Endothelial cell of umbilical vein (primary cell): Measurements from ENCODE around the gene GRID2. TPM values are rescaled to one million over a fixed set of nuclear protein-coding genes. Genes with fewer than 3 reads are reported as not detected.

ENCODE experiments used
- BruUV-seq: library from RNA; stranded (reverse); fragments of 400-500 nt; replicated peaks from 2 replicates; lab custom pipeline; 2021; lab: Mats Ljungman, UMichigan
- CTCF ChIA-PET: fragments of 300-600, 350-600 bp; sonication (Branson Sonifier 250); formaldehyde crosslinking; loops from one replicate; lab custom pipeline; 2021; ENCODE audit warnings: antibody characterized with exemption, inconsistent platforms; lab: Charles Lee
- POLR2A ChIA-PET: fragments of 300-600, 350-600 bp; sonication (Branson Sonifier 250); formaldehyde crosslinking; loops from one replicate; lab custom pipeline; 2021; ENCODE audit warnings: antibody characterized with exemption, inconsistent platforms; lab: Charles Lee
- DNase-seq: peaks from one replicate; pipeline ENCODE4 v3.0.0-alpha.2; 2011; ENCODE audit warnings: low read depth, low spot score
- FAIRE-seq: peaks from 2 replicates; lab custom pipeline; 2011; peaks lifted over from hg19 to GRCh38; lab: Jason Lieb, UNC
- H2AFZ ChIP-seq: 2 replicates; pipeline ENCODE4 v1.6.0; 2012; ENCODE audit warnings: low read depth, low read length, control low read depth, inconsistent platforms
- H3K27ac ChIP-seq: 2 replicates; pipeline ENCODE4 v1.5.1; 2011; ENCODE audit warnings: low read depth, mild to moderate bottlenecking, control low read depth, low read length, moderate library complexity; ENCODE audit not compliant: insufficient read depth
- H3K27me3 ChIP-seq, 2 experiments: 2 replicates each; pipeline versions ENCODE4 v1.6.0 to v1.6.1; 2011; ENCODE audit warnings: low read length in 2 of 2, mixed read lengths in 1 of 2; ENCODE audit not compliant: control insufficient read depth in 2 of 2, insufficient read depth in 2 of 2
- H3K36me3 ChIP-seq, 2 experiments: 2 replicates in 1 of 2; 3 replicates in 1 of 2; pipeline ENCODE4 v1.5.1; 2011; ENCODE audit warnings: low read length in 2 of 2, mild to moderate bottlenecking in 1 of 2, moderate library complexity in 1 of 2; ENCODE audit not compliant: control insufficient read depth in 2 of 2, insufficient read depth in 2 of 2; ENCODE audit errors: extremely low read depth in 1 of 2
- H3K4me1 ChIP-seq: 3 replicates; pipeline ENCODE4 v1.5.1; 2011; ENCODE audit warnings: mild to moderate bottlenecking, low read length; ENCODE audit not compliant: control insufficient read depth, insufficient read depth; ENCODE audit errors: extremely low read depth
- H3K4me2 ChIP-seq: 2 replicates; pipeline ENCODE4 v1.6.1; 2011; ENCODE audit warnings: low read length, control low read depth, mixed read lengths; ENCODE audit not compliant: insufficient read depth
- H3K4me3 ChIP-seq, 3 experiments: fragments of 200-600 bp in 1 of 3; sonication (generic), shearing (Covaris generic) in 1 of 3; replicated peaks in 1 of 3; 2 replicates each; pipeline ENCODE4 v1.5.1; 2011 to 2016; ENCODE audit warnings: control low read depth in 3 of 3, low read length in 3 of 3, mild to moderate bottlenecking in 2 of 3, inconsistent platforms in 1 of 3, low read depth in 1 of 3, moderate library complexity in 1 of 3; ENCODE audit not compliant: insufficient read depth in 1 of 3
- H3K79me2 ChIP-seq: 2 replicates; pipeline ENCODE4 v1.6.0; 2012; ENCODE audit warnings: low read length, inconsistent platforms; ENCODE audit not compliant: control insufficient read depth, insufficient read depth
- H3K9ac ChIP-seq: replicated peaks from 2 replicates; pipeline ENCODE3; 2011; ENCODE audit warnings: low read length, control low read depth; ENCODE audit not compliant: insufficient read depth; ENCODE audit errors: extremely low read depth
- H3K9me1 ChIP-seq: replicated peaks from 3 replicates; pipeline ENCODE4 v1.6.0; 2011; ENCODE audit warnings: mild to moderate bottlenecking, low read length; ENCODE audit not compliant: control insufficient read depth, insufficient read depth; ENCODE audit errors: extremely low read depth
- H3K9me3 ChIP-seq: replicated peaks from 2 replicates; pipeline ENCODE4 v1.5.1; 2012; ENCODE audit warnings: low read length, inconsistent platforms; ENCODE audit not compliant: control insufficient read depth, insufficient read depth
- H4K20me1 ChIP-seq: replicated peaks from 2 replicates; pipeline ENCODE3; 2011; ENCODE audit warnings: mild to moderate bottlenecking, low read length; ENCODE audit not compliant: control insufficient read depth, insufficient read depth; ENCODE audit errors: extremely low read depth
- CTCF ChIP-seq, 2 donors: IDR thresholded peaks; 1 replicate in 1 of 2; 2 replicates in 1 of 2; pipeline ENCODE4 v1.5.1; 2011; ENCODE audit warnings: low read length in 2 of 2, mild to moderate bottlenecking in 2 of 2, moderate library complexity in 2 of 2, control low read depth in 1 of 2, inconsistent platforms in 1 of 2, low read depth in 1 of 2; ENCODE audit not compliant: insufficient read depth in 1 of 2; ENCODE audit errors: extremely low read depth in 1 of 2
- EZH2 ChIP-seq: IDR thresholded peaks from 2 replicates; pipeline ENCODE4 v1.6.1; 2012; ENCODE audit warnings: borderline replicate concordance, low read depth, mild to moderate bottlenecking, moderate library complexity, low read length, inconsistent platforms; ENCODE audit not compliant: severe bottlenecking
- FOS ChIP-seq: IDR thresholded peaks from 2 replicates; pipeline ENCODE4 v1.6.1; 2011; ENCODE audit warnings: mild to moderate bottlenecking, low read length, moderate library complexity, borderline replicate concordance; ENCODE audit not compliant: insufficient read depth
- GATA2 ChIP-seq: IDR thresholded peaks from 2 replicates; pipeline ENCODE4 v1.7.0; 2011; ENCODE audit warnings: low read depth, mild to moderate bottlenecking, moderate library complexity, mixed read lengths, low read length; ENCODE audit not compliant: insufficient read length, insufficient read depth
- JUN ChIP-seq: IDR thresholded peaks from 2 replicates; pipeline ENCODE4 v1.6.1; 2011; ENCODE audit warnings: borderline replicate concordance, low read depth; ENCODE audit not compliant: insufficient read length, insufficient read depth
- MAX ChIP-seq: IDR thresholded peaks from 2 replicates; pipeline ENCODE4 v1.6.1; 2011; ENCODE audit not compliant: insufficient read depth, insufficient read length
- POLR2A ChIP-seq: IDR thresholded peaks from 2 replicates; pipeline ENCODE4 v1.6.1; 2012; ENCODE audit warnings: low read depth, mild to moderate bottlenecking, control low read depth, low read length
- POLR2AphosphoS5 ChIP-seq: IDR thresholded peaks from 2 replicates; pipeline ENCODE4 v1.6.1; 2012; ENCODE audit warnings: low read depth, mild to moderate bottlenecking, control low read depth, low read length, moderate library complexity; ENCODE audit not compliant: insufficient read depth
- dilution Hi-C: fragments of 300-500 bp; cut with MboI; formaldehyde crosslinking; loops from one replicate; pipeline ENCODE4 v1.15.0; 2019; ENCODE audit warnings: low sequenced_read_pairs; ENCODE audit not compliant: extremely low pct_ligation_motif_present
- intact Hi-C: fragments of 100-400 bp; cut with micrococcal nuclease; formaldehyde crosslinking; loops from one replicate; pipeline ENCODE4 v1.10.0; 2022
- polyA plus RNA-seq, 4 experiments: library from polyadenylated mRNA; depleted of rRNA in 3 of 4; stranded (reverse) in 3 of 4; unstranded in 1 of 4; fragments of >200 nt; gene quantifications; 2 replicates each; pipeline versions ENCODE4 v1.2.1 to v1.2.3, GENCODE V29; 2011 to 2012; ENCODE audit warnings: missing spikeins in 1 of 4
- total RNA-seq: library from RNA; stranded (reverse); gene quantifications from 2 replicates; pipeline ENCODE4 v1.2.3, GENCODE V29; 2021

The GRID2 gene
- total and polyA plus RNA-seq, 2 donors (not counting 3 experiments of a cell fraction or from before 2014, with no cell fraction given) = not detected

- Histone ChIP-seq H3K4me2 (no peak overlapping the region), H3K9me1 (no peaks in the 10 kb centered on the region), H4K20me1 (no peaks in the 10 kb centered on the region), H2AFZ (no peak overlapping the region), H3K4me1 (no peaks in the 10 kb centered on the region), H3K9ac (no peak overlapping the region), H3K9me3 (no peaks in the 10 kb centered on the region), H3K79me2 (no peaks in the 10 kb centered on the region), H3K36me3 (no peaks in the 10 kb centered on the region), H3K27me3 (no peaks in the 10 kb centered on the region), H3K27ac (no peak overlapping the region), H3K4me3 (no peak overlapping the region)
- DNase-seq = no peak
- intact Hi-C loops (no loop called here), dilution Hi-C loops (no loop called here)
- ChIA-PET POLR2A (no interaction called here), CTCF (no interaction called here)
- FAIRE-seq = no peak
- no TSS peak for BruUV-seq
- TF ChIP-seq POLR2A (no peak), MAX (no peak), JUN (no peak), POLR2AphosphoS5 (no peak), GATA2 (no peak), CTCF (IDR thresholded peaks at IDR 0.05; ENCODE audit: extremely low read depth in 1 of 2, insufficient read depth in 1 of 2, low read depth in 1 of 2, low read length in 2 of 2) (no peak), FOS (no peak), EZH2 (no peak)
Measured at GRCh38 chr4:92535599-92535998, 231.8 kb downstream of the GRID2 start.
